HG02852 (cell line): ENCODE data around the gene ABCB1.

Experiments
- ATAC-seq: cut with Tn5 transposase; IDR thresholded peaks from one replicate; pipeline ENCODE4 v1.9.1; 2021; ENCODE audit warnings: mild to moderate bottlenecking, moderate library complexity; ENCODE audit not compliant: unreplicated experiment

Gene ABCB1

GRCh38 chr7:87517136-87517815 is 83.4 kb downstream of the ABCB1 start:
- ATAC-seq: no peak

- no peak for ATAC-seq
These were observed 86.8 kb downstream of the ABCB1 start for GRCh38 chr7:87513735-87514335.

- ATAC-seq: no peak
These were observed 87.8 kb downstream of the ABCB1 start for GRCh38 chr7:87512906-87513305.

DNA sequence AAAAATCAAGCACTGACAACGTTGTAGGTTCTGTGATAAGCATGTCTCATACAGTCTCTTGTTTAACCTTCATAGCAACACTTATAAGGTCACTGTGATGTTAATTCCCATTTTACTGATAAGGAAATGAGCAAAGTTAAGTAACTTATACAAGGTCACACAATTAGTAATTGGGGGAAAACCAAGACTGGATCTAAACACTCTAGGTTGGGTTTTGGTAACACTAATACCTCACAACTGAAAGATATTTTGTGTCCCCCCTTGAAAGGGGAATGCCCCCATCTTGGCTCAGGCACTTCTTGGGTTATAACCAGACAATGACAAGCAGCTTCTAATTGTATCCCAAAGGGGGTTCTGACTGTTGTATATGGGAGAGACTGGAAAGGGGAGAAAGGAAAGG is 89.2 kb downstream of the ABCB1 start:
- ATAC-seq: peak; percentile 45

GRCh38 chr7:87510411-87510875 is 90.2 kb downstream of the ABCB1 start:
- no peak for ATAC-seq

- no peak for ATAC-seq
These were observed 93.2 kb downstream of the ABCB1 start for GRCh38 chr7:87507446-87507845.

- ATAC-seq: no peak
These were observed 94.2 kb downstream of the ABCB1 start for GRCh38 chr7:87506246-87507180.

GRCh38 chr7:87505557-87506245 is 95.0 kb downstream of the ABCB1 start:
- ATAC-seq: peak; percentile 59

- ATAC-seq: no peak
These were observed 95.6 kb downstream of the ABCB1 start for GRCh38 chr7:87505122-87505521.

DNA sequence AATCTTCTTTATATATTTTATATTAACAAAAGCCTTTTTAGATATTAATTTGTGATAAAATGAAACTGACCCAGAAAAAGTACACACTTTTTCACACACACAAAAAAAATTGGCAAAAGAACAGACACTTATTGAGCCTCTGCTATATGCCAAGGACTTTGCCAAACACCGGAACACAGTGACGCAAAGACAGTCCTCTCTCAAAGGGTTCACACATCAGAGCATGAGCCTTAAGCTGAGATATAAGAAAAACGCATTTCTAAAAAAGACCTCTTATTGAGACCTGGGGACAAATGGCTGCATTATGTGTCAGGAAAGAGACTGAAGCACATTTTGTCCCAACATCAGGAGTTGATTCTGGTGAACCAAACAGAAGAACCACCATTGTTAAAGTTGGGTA is 101.2 kb downstream of the ABCB1 start:
- no peak for ATAC-seq

GRCh38 chr7:87498893-87499292 is 101.8 kb downstream of the ABCB1 start:
- ATAC-seq: no peak

DNA sequence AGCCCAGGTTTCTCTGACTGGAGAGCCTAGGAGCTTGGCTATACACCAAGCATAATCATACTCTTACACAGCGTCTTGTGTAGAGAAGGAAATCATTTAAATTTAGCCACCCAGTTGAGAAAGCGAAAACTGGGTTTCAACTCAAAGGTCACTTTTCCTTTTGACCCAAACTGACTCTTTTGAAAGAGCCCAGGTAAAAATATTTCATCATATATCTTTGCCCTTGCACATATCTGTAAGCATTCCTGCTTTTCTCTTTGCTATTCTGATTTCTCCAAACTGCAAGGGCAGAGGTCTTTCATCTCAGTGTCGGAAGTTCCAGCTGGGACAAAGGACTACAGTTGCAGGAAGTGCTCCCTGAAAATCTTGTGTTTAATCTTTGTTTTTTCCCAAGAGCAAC is 103.2 kb downstream of the ABCB1 start:
- ATAC-seq: no peak

DNA sequence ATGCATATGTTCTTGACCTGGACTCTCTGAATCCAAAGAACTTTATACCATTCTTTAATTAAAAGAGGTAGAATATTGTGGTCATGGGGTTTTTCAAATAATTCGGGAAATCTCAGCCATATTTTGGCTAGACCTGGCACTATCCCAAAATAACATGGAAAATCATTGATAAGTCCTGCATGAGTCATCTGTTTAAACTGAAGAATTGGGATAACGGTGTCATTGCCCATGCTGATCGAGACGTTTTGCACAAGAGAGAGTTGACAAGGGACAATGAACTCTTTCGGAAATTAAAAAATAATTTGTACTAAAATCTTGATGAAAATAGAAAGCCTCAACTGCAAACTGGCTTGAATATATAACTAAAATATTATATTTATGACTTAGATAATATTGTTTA is 105.3 kb downstream of the ABCB1 start:
- ATAC-seq: no peak

DNA sequence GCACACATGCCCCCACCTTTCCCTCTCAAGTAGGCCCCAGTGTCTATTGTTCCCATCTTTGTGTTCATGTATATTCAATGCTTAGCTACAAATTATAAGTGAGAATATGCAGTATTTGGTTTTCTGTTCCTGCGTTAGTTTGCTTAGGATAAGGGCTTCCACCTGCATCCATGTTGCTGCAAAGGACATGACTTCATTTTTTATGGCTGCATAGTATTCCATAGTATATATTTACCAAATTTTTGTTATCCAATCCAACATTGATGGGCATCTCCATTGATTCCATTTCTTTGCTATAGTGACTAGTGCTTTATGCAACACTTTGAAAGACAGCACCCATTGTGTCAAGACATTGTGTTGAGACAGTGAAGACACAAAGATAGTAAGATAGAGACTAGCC is 106.2 kb downstream of the ABCB1 start:
- ATAC-seq: no peak

DNA sequence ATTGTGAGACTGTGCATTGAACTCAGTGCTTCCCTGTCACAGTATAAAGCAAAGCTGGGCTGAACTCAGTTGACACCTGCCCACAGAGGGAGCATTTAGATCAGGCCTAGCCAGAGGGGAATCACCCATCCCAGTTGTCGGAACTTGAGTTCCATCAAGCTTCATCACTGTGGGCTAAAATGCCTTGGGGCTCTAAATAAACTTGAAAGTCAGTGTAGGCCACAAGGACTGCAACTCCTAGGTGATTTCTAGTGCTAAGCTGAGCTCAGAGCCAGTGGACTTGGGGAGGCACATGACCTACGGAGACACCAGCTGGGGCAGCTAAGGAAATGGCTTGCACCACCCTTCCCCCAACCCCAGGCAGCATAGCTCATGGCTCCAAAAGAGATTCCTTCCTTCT is 117.6 kb downstream of the ABCB1 start:
- no peak for ATAC-seq

DNA sequence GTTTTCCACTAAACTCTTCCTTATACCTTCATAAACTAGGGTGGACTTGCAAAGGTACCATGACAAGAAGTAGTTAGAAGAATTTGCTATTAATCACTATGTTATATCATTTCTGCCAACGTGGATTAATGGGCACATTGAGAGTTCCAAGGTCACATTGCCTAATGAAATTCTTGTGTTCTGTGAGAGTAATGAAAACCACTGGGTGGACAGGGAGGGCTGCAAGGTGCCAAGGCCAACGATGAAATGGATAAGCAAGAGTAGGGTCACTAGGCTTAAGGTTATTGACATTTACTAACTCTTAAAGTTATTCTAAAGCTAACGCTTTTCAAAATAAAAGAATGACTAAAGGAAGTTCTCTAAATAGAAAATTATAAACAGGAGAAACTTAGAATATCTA is 118.6 kb downstream of the ABCB1 start:
- ATAC-seq: no peak

GRCh38 chr7:87480386-87480785 is 120.3 kb downstream of the ABCB1 start:
- no peak for ATAC-seq

GRCh38 chr7:87479951-87480350 is 120.7 kb downstream of the ABCB1 start:
- ATAC-seq: no peak

DNA sequence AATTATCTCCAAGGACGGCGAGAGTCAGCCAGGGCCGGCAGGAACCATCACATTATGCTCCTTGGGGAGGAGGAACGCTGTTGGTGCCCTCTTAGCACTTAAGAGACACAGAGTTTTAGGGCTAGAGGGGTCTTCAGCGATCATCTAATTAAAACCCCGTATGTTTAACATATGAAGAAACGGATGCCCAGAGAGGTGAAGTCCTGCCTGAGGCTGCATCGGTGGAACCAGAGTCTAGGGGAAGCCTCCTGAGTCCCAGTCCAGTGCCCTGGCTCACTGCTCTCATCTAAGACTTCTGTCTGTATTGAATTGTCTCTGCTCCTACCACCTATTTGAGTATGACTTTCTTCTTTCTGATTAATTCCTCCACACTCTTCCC is 124.5 kb downstream of the ABCB1 start:
- no peak for ATAC-seq

- peak; percentile 14 for ATAC-seq
These were observed 125.1 kb downstream of the ABCB1 start, which contains the start of gene ABCB4 for GRCh38 chr7:87475359-87476178. ABCB4 (minus strand) TSS chr7:87475680; CDS start chr7:87475465, 215 bp downstream.
